HepG2 (cell line): Measurements from ENCODE around the gene FLYWCH1. TPM values are rescaled to one million over a fixed set of nuclear protein-coding genes. Genes with fewer than 3 reads are reported as not detected.

Source experiments
- AKAP8 ChIP-seq: sonication (generic); formaldehyde crosslinking; IDR thresholded peaks from 2 replicates; pipeline ENCODE4 v1.5.1; 2020; ENCODE audit warnings: mild to moderate bottlenecking, missing genetic modification reagents
- EHMT2 ChIP-seq: fragments of 200-600 bp; sonication (generic); IDR thresholded peaks from 2 replicates; pipeline ENCODE4 v1.7.0; 2017; ENCODE audit warnings: antibody characterized with exemption, low read depth, low read length, borderline replicate concordance
- GATA4 ChIP-seq: sonication (generic); IDR thresholded peaks from 2 replicates; pipeline ENCODE4 v1.6.1; 2016; ENCODE audit warnings: antibody characterized with exemption, low read depth, borderline replicate concordance
- GATAD1 ChIP-seq: IDR thresholded peaks from 2 replicates; pipeline ENCODE4 v1.6.1; 2016; ENCODE audit warnings: missing genetic modification reagents, missing compliant biosample characterization
- KLF9 ChIP-seq: IDR thresholded peaks from 2 replicates; pipeline ENCODE4 v1.6.1; 2016; ENCODE audit warnings: low read depth
- MEIS2 ChIP-seq: sonication (generic); formaldehyde crosslinking; IDR thresholded peaks from 2 replicates; pipeline ENCODE4 v1.9.0; 2021; ENCODE audit warnings: mild to moderate bottlenecking, missing genetic modification reagents
- POLR2AphosphoS5 ChIP-seq: IDR thresholded peaks from 2 replicates; pipeline ENCODE4 v1.6.1; 2012; ENCODE audit warnings: low read depth, low read length
- SMAD1 ChIP-seq: sonication (generic); formaldehyde crosslinking; IDR thresholded peaks from 2 replicates; pipeline ENCODE4 v1.4.0; 2020; ENCODE audit warnings: missing genetic modification reagents, low read depth, mild to moderate bottlenecking, borderline replicate concordance
- SNAI1 ChIP-seq: sonication (generic); formaldehyde crosslinking; IDR thresholded peaks from 2 replicates; pipeline ENCODE4 v1.5.0; 2020; ENCODE audit warnings: mild to moderate bottlenecking, missing genetic modification reagents, borderline replicate concordance
- SRSF4 ChIP-seq: fragments of 200-400 bp; formaldehyde crosslinking; IDR thresholded peaks from one replicate; pipeline ENCODE4 v1.6.1; 2018; ENCODE audit warnings: mild to moderate bottlenecking, low read depth, low read length, moderate library complexity; ENCODE audit not compliant: poor library complexity, severe bottlenecking
- SRSF9 ChIP-seq: fragments of 200-400 bp; formaldehyde crosslinking; IDR thresholded peaks from 2 replicates; pipeline ENCODE4 v1.6.1; 2018; ENCODE audit warnings: borderline replicate concordance, mild to moderate bottlenecking, low read depth, low read length; ENCODE audit not compliant: insufficient read depth, poor library complexity, severe bottlenecking
- TBX3 ChIP-seq: fragments of 450-650 bp; IDR thresholded peaks from 2 replicates; pipeline ENCODE4 v1.6.1; 2017; ENCODE audit warnings: antibody characterized with exemption, mild to moderate bottlenecking, inconsistent platforms, borderline replicate concordance
- ZBTB7A ChIP-seq: sonication (generic); formaldehyde crosslinking; IDR thresholded peaks from 2 replicates; pipeline ENCODE4 v1.8.0; 2022; ENCODE audit warnings: mild to moderate bottlenecking, missing genetic modification reagents
- ZNF263 ChIP-seq: sonication (generic); formaldehyde crosslinking; IDR thresholded peaks from 2 replicates; pipeline ENCODE4 v1.4.0; 2020; ENCODE audit warnings: missing genetic modification reagents
- ZNF326 ChIP-seq: sonication (generic); formaldehyde crosslinking; IDR thresholded peaks from 2 replicates; pipeline ENCODE4 v1.4.0; 2020; ENCODE audit warnings: missing genetic modification reagents, borderline replicate concordance
- ZNF468 ChIP-seq: sonication (generic); formaldehyde crosslinking; IDR thresholded peaks from 2 replicates; pipeline ENCODE4 v1.8.0; 2022; ENCODE audit warnings: mild to moderate bottlenecking, moderate library complexity, missing genetic modification reagents
- ZNF788 ChIP-seq: sonication (generic); formaldehyde crosslinking; IDR thresholded peaks from 2 replicates; pipeline ENCODE4 v1.5.0; 2020; ENCODE audit warnings: mild to moderate bottlenecking, missing genetic modification reagents, borderline replicate concordance
- ZSCAN31 ChIP-seq: sonication (generic); formaldehyde crosslinking; IDR thresholded peaks from 2 replicates; pipeline ENCODE4 v1.5.0; 2020; ENCODE audit warnings: low read depth, mild to moderate bottlenecking, missing genetic modification reagents
- polyA plus RNA-seq, 8 experiments: library from polyadenylated mRNA; depleted of rRNA in 3 of 8; stranded (reverse) in 7 of 8; unstranded in 1 of 8; fragments of >200 nt; fragmentation: Illumina TruSeq in 4 of 8; extraction: Trizol in 4 of 8; gene quantifications; 2 replicates each; pipeline versions ENCODE4 v1.2.1 to v1.2.3, GENCODE V29; 2011 to 2016; ENCODE audit warnings: low read depth in 4 of 8, missing spikeins in 1 of 8, mixed read lengths in 1 of 8; ENCODE audit not compliant: insufficient read depth in 1 of 8
- total RNA-seq, 5 experiments: library from RNA; depleted of rRNA; stranded (reverse); fragments of >200 nt; fragmentation: Illumina TruSeq; extraction: Trizol; gene quantifications; 2 replicates each; pipeline ENCODE4 v1.2.3, GENCODE V29; 2016; ENCODE audit warnings: low read depth in 1 of 5
- TF ChIP-seq, protein P1 (sequence below): sonication (generic); formaldehyde crosslinking; IDR thresholded peaks from 2 replicates; pipeline ENCODE4 v1.5.0; 2020; ENCODE audit warnings: missing genetic modification reagents
- TF ChIP-seq, protein P2 (sequence below): sonication (generic); formaldehyde crosslinking; IDR thresholded peaks from 2 replicates; pipeline ENCODE4 v1.5.0; 2020; ENCODE audit warnings: missing genetic modification reagents
- TF ChIP-seq, protein P3 (sequence below): sonication (generic); formaldehyde crosslinking; IDR thresholded peaks from 2 replicates; pipeline ENCODE4 v1.9.0; 2021; ENCODE audit warnings: missing genetic modification reagents, borderline replicate concordance

Gene FLYWCH1
- total and polyA plus RNA-seq, 2 of the 13 experiments (the other 11 are each of a cell fraction or from before 2014, with no cell fraction given), result 7.3 to 12.4 TPM

DNA sequence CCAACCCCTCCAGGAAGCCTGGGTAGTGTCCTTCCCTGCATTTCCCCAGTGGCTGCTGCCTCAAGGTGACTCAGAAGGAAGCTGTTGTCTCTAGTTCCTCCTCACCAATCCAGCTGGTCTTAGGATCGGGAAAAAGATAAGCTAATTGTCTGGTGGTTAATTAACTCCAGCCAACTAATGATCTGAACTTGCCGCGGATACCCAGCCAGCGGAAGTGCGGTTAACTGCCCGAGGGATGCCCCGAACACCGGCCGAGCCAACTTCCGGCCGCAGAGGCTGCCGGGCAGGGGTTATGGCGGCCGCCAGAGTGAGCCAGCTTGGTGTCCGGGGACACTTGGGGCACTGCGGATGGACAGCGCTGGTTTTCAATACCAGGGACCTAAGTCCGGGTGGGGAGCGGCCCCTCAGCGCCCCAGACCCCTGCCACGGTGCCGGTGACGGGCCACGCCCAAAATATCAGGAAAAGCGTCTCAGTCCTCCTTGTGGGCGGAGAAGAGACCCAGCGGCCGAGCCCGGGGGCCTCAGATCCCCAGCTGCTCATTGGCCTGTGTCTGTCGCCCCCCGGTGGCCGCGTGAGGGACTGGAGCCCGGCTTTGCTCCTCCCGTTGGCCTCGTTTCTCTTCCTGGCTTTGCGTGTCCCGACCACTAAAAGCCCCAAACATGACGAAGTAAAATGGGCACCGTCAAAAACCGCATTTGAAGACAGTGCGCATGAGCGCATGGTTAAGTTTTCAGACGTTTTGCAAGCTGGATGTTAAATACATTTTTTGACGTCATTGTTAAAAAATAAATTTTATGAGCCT lies 43.5 kb upstream of the FLYWCH1 start (continued):
- TF ChIP-seq POLR2AphosphoS5 (peak; percentile 81), ZNF788 (peak; percentile 92; the same call in 1 of the 2 replicates), ZSCAN31 (peak; percentile 95), AKAP8 (CRISPR knock-in tag) (no peak), ZNF326 (CRISPR knock-in tag) (no peak), ZNF468 (no peak), EHMT2 (peak; percentile 65), KLF9 (no peak), ZBTB7A (CRISPR knock-in tag) (0 out of 2 replicates have a peak, but pooled peaks have one; percentile 15), ZNF263 (CRISPR knock-in tag) (peak; percentile 49; the same call in 1 of the 2 replicates), SMAD1 (CRISPR knock-in tag) (no peak), GATAD1 (CRISPR knock-in tag) (peak; percentile 99), GATA4 (no peak), TBX3 (no peak), SRSF4 (no peak), MEIS2 (CRISPR knock-in tag) (no peak; the same call in 1 of the 2 replicates), SRSF9 (no peak), SNAI1 (CRISPR knock-in tag) (no peak)
- TF ChIP-seq, protein P1, sequence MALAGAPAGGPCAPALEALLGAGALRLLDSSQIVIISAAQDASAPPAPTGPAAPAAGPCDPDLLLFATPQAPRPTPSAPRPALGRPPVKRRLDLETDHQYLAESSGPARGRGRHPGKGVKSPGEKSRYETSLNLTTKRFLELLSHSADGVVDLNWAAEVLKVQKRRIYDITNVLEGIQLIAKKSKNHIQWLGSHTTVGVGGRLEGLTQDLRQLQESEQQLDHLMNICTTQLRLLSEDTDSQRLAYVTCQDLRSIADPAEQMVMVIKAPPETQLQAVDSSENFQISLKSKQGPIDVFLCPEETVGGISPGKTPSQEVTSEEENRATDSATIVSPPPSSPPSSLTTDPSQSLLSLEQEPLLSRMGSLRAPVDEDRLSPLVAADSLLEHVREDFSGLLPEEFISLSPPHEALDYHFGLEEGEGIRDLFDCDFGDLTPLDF (CRISPR knock-in tag), result no peak
- TF ChIP-seq, protein P2, sequence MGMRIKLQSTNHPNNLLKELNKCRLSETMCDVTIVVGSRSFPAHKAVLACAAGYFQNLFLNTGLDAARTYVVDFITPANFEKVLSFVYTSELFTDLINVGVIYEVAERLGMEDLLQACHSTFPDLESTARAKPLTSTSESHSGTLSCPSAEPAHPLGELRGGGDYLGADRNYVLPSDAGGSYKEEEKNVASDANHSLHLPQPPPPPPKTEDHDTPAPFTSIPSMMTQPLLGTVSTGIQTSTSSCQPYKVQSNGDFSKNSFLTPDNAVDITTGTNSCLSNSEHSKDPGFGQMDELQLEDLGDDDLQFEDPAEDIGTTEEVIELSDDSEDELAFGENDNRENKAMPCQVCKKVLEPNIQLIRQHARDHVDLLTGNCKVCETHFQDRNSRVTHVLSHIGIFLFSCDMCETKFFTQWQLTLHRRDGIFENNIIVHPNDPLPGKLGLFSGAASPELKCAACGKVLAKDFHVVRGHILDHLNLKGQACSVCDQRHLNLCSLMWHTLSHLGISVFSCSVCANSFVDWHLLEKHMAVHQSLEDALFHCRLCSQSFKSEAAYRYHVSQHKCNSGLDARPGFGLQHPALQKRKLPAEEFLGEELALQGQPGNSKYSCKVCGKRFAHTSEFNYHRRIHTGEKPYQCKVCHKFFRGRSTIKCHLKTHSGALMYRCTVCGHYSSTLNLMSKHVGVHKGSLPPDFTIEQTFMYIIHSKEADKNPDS (CRISPR knock-in tag), result no peak
- TF ChIP-seq, protein P3, sequence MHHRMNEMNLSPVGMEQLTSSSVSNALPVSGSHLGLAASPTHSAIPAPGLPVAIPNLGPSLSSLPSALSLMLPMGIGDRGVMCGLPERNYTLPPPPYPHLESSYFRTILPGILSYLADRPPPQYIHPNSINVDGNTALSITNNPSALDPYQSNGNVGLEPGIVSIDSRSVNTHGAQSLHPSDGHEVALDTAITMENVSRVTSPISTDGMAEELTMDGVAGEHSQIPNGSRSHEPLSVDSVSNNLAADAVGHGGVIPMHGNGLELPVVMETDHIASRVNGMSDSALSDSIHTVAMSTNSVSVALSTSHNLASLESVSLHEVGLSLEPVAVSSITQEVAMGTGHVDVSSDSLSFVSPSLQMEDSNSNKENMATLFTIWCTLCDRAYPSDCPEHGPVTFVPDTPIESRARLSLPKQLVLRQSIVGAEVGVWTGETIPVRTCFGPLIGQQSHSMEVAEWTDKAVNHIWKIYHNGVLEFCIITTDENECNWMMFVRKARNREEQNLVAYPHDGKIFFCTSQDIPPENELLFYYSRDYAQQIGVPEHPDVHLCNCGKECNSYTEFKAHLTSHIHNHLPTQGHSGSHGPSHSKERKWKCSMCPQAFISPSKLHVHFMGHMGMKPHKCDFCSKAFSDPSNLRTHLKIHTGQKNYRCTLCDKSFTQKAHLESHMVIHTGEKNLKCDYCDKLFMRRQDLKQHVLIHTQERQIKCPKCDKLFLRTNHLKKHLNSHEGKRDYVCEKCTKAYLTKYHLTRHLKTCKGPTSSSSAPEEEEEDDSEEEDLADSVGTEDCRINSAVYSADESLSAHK, result peak; percentile 70; the same call in 1 of the 2 replicates
